ENCODE measurements around the gene ZBED1.

- no peak for TF ChIP-seq CTCF (IDR thresholded peaks at IDR 0.05)
- no peak for TF ChIP-seq POLR2A (IDR thresholded peaks at IDR 0.05)
Observed at GRCh38 chrX:2526390-2526789, 25.6 kb upstream of the ZBED1 start.
